Bronchial epithelial cell (primary cell): Measurements from ENCODE around the gene ERBB4. TPM values are rescaled to one million over a fixed set of nuclear protein-coding genes. Genes with fewer than 3 reads are reported as not detected.

Experiments
- DNase-seq: peaks from one replicate; pipeline ENCODE4 v3.0.0-alpha.2; 2010; ENCODE audit warnings: low read depth
- FAIRE-seq: peaks from 2 replicates; lab custom pipeline; 2011; peaks lifted over from hg19 to GRCh38; lab: Jason Lieb, UNC
- H3K27me3 ChIP-seq: 2 replicates; pipeline ENCODE4 v1.5.1; 2011; ENCODE audit warnings: low read length; ENCODE audit not compliant: control insufficient read depth, insufficient read depth
- H3K36me3 ChIP-seq: 2 replicates; pipeline ENCODE4 v1.5.1; 2011; ENCODE audit warnings: low read length; ENCODE audit not compliant: control insufficient read depth, insufficient read depth
- H3K4me3 ChIP-seq: 2 replicates; pipeline ENCODE4 v1.5.1; 2011; ENCODE audit warnings: mild to moderate bottlenecking, low read depth, low read length, control low read depth
- total RNA-seq: library from RNA; depleted of rRNA; stranded (reverse); fragments of >200 nt; gene quantifications from 2 replicates; pipeline ENCODE4 v1.2.1, GENCODE V29; 2014
- TF ChIP-seq, protein P1 (sequence below): IDR thresholded peaks from 2 replicates; pipeline ENCODE4 v1.5.1; 2011; ENCODE audit warnings: mild to moderate bottlenecking, moderate library complexity, low read length, control low read depth, inconsistent platforms; ENCODE audit not compliant: insufficient read depth, severe bottlenecking

ERBB4 gene
- total RNA-seq, 1 donor from 2014 or later: under 0.01 TPM

DNA sequence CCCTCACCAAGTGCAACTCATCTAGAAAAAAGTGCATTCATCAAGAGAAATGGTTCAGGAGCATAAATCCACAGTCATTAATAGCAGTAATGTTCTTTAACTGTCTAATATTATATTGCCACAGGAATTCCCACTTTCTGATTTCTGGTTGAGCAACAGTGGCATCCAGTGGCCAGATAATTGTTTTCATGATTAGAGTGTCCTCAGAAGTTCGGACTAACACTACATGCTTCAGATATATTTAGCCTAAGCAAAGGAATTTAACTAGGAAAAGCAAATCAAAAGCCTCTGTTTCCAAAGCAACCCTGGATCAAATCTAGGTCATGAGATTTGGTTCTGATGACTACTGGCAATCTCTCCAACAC, 9.8 kb upstream of the ERBB4 start:
- no peaks in the 10 kb centered on the region for H3K36me3 ChIP-seq
- DNase-seq (peak; percentile 41), FAIRE-seq (no peak)
- no peak overlapping the region for H3K4me3 ChIP-seq
- H3K27me3 ChIP-seq: no peaks in the 10 kb centered on the region
- TF ChIP-seq, protein P1, sequence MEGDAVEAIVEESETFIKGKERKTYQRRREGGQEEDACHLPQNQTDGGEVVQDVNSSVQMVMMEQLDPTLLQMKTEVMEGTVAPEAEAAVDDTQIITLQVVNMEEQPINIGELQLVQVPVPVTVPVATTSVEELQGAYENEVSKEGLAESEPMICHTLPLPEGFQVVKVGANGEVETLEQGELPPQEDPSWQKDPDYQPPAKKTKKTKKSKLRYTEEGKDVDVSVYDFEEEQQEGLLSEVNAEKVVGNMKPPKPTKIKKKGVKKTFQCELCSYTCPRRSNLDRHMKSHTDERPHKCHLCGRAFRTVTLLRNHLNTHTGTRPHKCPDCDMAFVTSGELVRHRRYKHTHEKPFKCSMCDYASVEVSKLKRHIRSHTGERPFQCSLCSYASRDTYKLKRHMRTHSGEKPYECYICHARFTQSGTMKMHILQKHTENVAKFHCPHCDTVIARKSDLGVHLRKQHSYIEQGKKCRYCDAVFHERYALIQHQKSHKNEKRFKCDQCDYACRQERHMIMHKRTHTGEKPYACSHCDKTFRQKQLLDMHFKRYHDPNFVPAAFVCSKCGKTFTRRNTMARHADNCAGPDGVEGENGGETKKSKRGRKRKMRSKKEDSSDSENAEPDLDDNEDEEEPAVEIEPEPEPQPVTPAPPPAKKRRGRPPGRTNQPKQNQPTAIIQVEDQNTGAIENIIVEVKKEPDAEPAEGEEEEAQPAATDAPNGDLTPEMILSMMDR: peak; percentile 30

DNA sequence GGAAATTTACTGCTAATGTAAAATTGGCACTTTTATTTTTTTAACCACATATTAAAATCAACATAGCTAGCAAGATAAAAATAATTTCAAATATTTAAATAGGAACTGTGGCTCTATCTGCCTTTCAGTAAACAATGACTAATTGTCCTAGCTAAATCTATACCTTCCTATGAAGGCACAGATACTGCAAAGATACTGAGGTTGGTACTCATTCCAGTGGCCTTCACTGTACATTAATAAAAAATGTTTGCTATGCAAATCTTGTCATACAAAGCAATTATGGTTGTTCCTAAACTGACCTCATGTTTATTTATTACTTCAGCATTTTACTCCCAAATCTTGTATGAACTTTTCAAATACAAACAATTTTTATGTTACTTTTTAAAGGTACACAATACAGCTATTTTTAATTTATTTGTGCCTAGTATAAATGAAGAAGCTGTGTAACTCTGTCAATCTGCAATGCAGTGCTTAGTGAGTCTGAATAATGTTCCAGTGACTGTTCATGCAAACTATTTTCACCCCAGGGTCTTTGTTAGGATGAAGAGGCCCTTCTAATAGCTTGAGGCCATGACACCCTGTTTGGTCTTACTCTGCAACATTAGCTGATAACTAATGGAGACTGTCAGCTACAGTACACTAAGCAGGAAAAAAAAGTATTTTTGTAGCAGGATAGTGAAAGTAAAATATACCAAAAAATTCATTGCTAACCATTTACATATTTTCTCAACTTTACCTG, 9.3 kb upstream of the ERBB4 start:
- Histone ChIP-seq H3K4me3 (no peak overlapping the region), H3K27me3 (no peaks in the 10 kb centered on the region), H3K36me3 (no peaks in the 10 kb centered on the region)
- TF ChIP-seq, protein P1: no peak
- FAIRE-seq (no peak), DNase-seq (no peak)

- no peaks in the 10 kb centered on the region for H3K27me3 ChIP-seq
- no peak for DNase-seq
- no peaks in the 10 kb centered on the region for H3K36me3 ChIP-seq
- H3K4me3 ChIP-seq: no peak overlapping the region
- FAIRE-seq: no peak
- TF ChIP-seq, protein P1: no peak
Observed at GRCh38 chr2:212546669-212547068, 8.1 kb upstream of the ERBB4 start.

DNA sequence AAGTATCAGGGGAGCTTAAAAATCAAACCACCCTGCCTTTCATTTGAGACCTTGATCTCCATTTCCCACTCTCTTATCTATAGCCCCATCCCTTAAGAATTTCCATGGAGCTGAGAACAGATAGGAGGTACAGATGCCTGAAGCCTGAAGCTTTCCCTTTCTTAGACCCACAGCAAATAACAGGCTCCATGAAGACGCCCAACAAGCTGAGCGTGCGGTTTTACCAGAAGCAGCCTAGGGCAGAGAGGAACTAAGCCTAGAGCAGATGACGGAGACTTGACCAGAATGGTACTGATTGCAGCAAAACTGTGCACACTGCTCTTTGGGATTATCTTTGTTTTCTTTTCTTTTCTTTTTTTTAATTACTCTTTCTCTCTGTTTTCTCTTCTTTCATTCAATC, 1.7 kb upstream of the ERBB4 start:
- DNase-seq: no peak
- TF ChIP-seq, protein P1: no peak
- Histone ChIP-seq H3K27me3 (peaks cover 17% of the 10 kb centered on the region), H3K36me3 (no peaks in the 10 kb centered on the region), H3K4me3 (no peak overlapping the region)
- no peak for FAIRE-seq

- DNase-seq (peak; percentile 19), FAIRE-seq (no peak)
- Histone ChIP-seq H3K27me3 (peaks cover 17% of the 10 kb centered on the region), H3K36me3 (no peaks in the 10 kb centered on the region), H3K4me3 (peak overlapping the region; percentile 48)
- TF ChIP-seq, protein P1: no peak
Observed at GRCh38 chr2:212539072-212539880, 674 bp upstream of the ERBB4 start.
